ENCODE results near the gene ITGB1.

- no peak for TF ChIP-seq POLR2AphosphoS5 (IDR thresholded peaks at IDR 0.05)
- no peak for TF ChIP-seq CTCF (IDR thresholded peaks at IDR 0.05)
- no peak for TF ChIP-seq EP300 (IDR thresholded peaks at IDR 0.05)
- no peak for TF ChIP-seq POLR2A (IDR thresholded peaks at IDR 0.05)
Measured at GRCh38 chr10:32995066-32995622, 37.1 kb upstream of the ITGB1 start.
